Renal pelvis (tissue), 4 donors: Measurements from ENCODE around the gene ST7. TPM values are rescaled to one million over a fixed set of nuclear protein-coding genes. Genes with fewer than 3 reads are reported as not detected.

Experiments used
- DNase-seq: peaks from one replicate; pipeline ENCODE4 v3.0.0-alpha.2; 2013
- polyA plus RNA-seq, 3 donors: library from polyadenylated mRNA; unstranded; fragments of 120-200 nt; gene quantifications; one replicate each; pipeline ENCODE4 v1.2.1, GENCODE V29; 2013; ENCODE audit not compliant: insufficient read length in 3 of 3

Gene ST7
- polyA plus RNA-seq, 3 donors: 26.3 to 29.9 (median 29.3) TPM

DNA sequence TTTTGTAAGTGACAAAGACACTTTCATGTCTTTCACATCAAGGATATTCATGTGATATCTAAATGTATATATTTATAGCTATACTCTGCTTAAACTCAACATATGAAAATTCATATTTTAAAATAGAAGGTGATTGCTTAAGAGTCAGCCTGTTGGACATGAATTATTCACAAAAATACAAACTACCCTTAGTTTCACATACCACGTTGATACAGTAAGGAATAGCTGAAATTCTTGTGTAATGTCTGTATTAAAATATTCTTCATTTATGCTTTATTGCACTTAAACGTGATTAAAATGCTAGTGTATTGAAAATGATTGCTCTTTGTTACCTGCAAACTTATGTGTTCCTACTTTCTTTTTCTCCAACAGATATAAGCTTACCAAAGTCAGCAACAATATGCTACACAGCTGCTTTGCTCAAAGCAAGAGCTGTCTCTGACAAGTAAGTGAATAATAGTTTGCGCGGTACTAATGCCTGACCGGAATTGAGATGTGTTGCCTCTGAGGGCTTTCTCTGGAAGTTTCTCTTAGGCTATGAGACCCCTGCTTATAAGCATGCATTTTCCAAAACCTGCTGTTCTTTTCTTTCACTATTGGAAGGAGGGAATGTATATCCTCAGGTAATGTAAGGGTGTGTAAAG is 235.8 kb downstream of the ST7 start:
- no peak for DNase-seq

DNA sequence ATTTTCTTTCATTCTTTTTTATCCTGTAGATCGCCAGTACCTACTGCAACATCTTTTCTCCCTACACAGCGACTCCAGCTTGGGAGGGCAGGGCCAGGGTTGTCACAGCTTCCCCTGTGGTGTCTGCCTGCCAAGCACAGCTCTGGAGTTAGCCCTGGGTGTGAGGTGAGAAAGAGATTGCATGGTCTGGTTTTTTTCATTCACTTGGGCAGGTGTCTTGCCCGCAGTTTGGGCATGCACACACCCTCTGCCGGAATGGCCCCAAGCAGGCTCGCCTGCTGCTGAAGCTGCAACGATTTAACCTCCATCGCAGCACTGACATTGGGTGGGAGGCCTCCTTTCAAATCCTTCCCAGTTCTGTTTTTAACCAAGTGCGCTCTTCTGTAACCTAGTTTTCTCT is 236.8 kb downstream of the ST7 start:
- DNase-seq: no peak

DNA sequence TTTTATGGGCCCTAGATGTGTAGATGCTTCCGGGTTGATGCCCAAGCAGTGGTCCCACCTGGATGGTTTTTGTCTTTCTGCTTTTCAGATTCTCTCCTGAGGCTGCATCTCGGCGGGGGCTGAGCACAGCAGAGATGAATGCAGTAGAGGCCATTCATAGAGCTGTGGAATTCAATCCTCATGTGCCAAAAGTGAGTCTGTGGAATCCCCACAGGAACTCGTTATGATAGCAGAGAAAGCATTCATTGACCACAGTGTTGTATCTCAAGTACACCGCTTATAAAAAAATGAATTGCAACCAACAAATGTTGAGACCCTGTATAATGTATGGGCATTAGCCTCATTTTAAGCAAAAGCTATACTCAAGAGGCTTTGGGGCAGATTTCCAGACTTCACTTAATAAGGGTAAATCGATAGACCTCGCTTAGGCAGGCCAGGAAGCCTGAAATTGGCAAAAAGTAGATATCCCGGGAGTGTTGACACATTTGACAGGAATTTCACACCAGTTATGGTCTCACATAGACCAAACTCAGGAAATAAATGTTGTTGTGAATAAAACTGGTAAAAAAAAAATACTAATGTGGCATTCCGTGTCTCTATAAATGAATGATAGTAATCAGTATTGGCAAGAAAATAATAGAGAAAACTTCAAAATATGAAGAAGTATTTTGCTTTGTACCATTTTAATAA is 237.6 kb downstream of the ST7 start:
- no peak for DNase-seq

DNA sequence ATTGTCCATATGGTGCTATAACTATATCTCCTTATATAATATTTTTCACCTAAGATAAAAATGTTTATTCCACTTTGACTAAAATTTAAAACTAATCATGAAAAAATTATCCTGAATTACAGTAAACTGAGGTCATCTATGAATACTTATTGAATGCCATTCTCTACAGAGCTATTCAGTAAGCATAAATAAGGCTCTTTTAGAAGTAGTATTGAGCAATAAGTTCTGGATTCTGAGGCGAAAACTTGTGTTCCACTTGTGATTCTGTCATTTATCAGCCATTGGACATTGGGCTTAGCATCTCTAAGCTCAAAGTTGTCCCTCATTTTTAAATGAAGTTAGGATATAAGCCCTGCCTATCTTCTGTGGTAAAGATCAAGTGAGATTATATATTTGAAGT is 238.8 kb downstream of the ST7 start:
- DNase-seq: no peak

DNA sequence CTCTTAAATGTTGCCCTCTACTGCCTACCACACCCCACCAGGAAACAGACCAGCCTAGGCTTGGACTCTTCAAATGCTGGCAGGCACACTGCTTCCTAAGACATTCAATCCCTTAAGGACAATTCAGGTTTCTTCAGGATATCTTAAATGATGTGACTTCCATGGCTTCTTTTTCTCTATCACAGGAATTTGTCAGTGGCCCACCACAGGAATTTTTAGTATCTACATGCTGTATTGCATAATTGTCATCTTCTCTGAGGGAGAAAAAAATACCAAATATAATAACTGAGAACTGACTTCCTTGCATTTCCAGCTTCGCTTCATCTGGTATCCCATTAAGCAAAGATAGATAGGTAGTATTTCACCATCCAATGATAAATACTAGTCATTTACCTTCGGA is 240.3 kb downstream of the ST7 start:
- no peak for DNase-seq

DNA sequence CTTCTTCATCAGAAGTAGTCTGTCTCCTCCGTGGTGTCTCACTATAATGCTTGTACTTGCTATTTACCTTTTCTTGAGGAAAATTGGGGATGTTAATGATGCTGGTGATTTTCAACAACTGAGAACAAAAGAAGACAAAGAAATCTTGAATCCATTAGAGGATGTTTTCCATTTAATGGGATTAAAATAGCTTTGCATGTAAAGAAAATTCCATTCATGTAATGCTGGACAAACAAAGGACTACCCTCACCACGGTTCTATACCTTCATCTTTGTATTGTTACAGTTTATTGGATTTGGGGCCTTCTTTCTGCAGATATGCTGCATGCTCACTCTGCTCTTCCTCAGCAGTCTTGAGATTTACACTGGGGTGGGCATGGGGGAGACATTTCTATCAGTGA is 241.1 kb downstream of the ST7 start:
- DNase-seq: no peak

DNA sequence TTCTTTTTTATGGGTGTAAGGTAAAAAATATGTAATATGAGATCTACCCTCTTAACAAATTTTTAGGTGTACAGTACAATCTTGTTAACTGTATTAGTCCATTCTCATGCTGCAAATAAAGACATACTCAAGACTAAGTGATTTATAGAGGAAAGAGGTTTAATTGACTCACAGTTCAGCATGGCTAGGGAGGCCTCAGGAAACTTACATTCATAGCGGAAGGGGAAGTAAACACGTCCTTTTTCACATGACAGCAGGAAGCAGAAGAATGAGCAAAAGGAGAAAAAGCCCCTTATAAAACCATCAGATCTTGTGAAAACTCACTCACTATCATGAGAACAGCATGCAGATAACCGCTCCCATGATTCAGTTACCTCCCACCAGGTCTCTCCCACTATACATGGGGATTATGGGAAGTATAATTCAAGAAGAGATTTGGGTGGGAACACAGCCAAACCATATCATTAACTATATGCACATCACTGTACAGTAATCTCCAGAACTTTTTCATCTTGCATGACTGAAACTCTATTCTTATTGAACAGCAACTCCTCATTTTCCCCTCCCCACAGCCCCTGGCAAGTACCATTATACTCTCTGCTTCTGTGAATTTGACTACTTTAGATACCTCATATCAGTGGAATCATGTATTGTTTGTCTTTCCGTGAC is 242.2 kb downstream of the ST7 start:
- no peak for DNase-seq

DNA sequence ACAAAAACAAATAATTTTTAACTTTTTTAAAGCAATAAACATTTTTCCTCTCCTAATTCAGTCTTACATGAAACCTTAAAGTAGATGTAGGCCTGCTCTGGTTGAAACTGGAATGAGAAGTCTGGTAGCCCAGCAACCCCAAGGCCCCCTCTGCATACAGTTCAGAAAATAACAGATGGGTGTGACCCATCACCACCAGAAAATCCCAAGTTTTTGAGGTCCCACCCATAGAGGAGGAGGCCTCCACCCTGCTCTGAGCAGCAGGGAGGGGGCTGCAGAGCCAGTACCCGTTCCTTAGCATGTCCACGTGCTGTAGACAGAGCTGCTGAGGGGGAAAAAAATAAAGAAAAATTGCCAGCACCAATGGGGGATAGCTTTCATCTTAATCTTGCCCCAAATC is 246.8 kb downstream of the ST7 start:
- no peak for DNase-seq

DNA sequence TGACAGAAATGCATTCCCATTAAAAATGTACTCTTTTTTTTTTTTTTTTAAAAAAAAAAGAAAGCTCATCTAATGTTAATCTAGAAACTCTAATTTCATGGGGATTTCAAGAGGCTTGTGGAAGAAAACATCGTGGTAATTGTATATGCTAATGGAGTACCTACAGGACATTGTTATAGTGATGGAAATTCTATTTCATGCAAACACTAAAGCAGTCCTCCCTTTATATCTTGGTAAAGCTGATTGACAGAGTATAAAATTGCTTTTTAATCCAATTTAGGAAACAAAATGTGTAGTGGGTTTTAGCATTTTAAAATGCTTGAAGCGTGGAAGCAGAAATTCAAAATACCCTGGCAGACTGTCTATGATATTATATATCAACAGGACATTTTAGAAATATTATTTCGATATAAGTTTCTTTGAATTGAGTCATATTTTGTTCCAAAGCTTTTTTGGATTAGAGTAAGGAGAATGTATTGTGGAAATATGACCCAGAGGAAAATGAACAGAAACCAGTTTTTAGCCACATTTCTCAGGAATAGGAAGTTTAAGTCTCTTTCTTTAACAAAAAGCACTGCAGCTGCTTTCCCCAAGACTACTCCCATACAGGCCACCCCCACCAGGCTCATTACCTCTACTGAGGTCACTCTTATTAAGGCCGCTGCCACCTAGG is 247.6 kb downstream of the ST7 start:
- DNase-seq: no peak

DNA sequence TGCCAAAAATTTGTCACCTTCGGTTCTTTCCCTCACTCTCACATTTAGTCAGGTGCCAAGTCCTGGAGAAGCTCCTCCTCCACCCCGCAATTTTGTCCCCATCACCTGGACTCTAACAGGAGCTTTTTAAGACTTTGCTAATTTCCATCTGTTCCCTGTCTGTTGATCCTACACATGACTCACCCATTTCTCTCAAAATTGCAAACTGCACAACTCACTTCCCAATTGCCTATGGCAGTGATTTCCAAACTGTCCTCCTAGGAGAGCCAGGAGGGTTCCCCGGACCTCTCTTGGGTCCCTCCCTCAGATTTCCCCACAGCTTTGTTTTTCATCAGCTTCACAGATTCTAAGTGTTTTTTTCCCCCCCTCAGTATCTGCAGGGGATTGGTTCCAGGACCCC is 249.2 kb downstream of the ST7 start:
- no peak for DNase-seq

DNA sequence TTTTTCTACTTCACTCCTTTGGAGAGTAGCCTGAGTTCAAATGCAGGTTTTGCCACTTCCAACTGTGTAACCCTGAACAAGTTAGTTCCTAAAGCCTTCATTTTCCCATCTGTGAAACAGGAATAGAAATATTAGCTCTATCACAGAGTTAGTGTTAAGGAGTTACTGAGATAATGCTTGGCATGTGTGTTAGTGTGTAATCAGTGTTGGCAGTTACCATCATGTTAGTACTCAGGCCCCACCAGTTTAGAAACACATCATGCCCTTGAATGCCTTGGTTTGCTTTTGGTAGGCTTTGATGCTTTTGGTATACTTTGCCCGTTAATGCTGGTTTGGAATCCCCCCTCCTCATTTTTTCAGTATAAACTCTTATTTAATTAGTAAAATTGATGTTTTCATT is 249.9 kb downstream of the ST7 start:
- DNase-seq: no peak

DNA sequence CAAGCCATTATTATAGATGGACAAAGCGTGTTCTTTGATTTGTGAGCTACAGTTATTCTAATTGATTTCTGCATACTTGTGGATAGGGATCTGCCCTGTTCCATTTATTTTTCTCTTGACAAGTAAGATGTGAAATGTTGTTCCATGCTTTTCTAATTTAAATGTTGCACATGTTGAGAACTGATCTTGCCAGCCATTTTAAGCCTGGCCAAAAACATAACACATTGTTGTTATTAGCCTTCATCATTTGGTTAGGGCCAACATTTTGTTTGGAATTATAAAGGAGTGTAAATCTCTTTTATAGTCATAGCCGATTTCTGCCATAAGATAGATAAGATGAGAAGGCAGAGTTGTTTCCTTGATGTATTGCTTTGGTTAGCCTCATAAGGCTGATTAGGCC is 252.6 kb downstream of the ST7 start:
- DNase-seq: no peak

DNA sequence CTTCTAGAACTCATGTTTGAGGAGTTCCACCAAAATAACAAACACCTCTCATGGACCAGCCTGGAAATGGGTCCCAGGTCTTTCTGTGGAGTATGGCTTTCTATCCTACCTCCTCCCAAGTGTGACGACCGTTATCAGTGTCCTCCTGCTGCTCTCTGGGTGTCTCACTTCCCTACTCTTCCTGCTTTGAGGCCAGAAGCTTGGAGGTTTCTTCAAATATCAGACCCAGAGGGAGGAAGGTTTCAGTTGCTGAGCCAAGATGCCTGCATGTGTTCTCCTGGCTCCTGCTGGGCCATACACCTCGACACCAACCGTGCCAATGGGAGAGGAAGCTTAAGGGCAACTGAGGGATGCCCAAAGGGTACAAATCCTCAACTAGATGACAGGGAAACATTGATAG is 255.0 kb downstream of the ST7 start:
- no peak for DNase-seq

DNA sequence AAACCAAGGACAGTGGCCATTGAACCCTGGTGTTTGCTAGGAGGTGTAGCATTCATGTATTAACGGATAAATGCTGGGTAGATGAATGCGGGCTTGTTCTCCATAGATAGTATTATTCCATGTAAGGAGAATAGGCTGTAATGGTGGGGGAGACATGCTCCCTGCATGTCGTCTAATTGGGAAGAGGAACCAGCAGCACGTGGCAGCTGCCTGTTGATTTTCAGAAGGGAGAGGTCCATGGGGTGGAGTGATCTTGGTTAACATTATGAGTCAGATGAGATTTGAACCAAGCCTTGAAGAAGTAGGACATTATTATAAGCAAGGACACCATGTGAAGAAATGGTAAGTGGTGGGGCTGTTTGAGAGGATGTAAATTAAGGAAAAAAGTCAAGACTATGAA is 257.1 kb downstream of the ST7 start:
- no peak for DNase-seq

DNA sequence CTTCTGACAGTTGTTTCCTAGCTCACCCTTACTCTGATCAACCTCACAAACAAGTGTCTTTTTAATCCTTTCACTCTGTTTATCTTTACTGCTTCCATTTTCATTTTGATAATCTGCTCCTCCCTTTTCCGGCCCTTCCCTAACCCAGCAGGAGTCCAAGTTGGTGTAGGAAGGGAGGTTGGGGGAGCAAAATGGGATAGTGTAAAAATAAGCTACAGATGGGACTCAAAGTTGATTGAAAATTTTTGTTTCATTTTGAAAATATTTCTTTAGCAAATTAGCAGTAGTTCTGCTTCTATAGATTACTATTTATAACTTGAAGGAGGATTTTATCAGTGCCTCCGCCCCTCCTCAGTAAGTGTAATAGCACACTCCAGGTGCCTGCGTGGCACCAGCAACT is 257.6 kb downstream of the ST7 start:
- DNase-seq: no peak

DNA sequence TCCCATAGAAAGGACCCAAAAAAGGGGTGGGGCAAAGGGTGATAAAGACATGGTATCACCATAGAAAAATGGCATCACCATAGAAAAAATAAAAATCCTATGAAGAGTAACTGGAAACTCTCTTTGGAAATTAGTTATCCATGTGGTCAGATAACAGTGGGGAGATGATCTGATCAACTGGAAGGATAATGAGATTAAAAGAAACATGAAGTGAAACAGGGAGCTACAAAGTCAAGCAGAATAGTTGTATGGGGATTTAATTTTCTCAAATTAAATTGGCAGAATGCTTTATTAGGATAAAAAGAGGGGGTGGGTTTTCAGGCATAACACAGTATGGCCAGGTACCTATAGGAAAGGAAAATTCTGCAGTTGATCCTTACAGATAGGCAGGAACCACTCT is 258.3 kb downstream of the ST7 start:
- DNase-seq: no peak

DNA sequence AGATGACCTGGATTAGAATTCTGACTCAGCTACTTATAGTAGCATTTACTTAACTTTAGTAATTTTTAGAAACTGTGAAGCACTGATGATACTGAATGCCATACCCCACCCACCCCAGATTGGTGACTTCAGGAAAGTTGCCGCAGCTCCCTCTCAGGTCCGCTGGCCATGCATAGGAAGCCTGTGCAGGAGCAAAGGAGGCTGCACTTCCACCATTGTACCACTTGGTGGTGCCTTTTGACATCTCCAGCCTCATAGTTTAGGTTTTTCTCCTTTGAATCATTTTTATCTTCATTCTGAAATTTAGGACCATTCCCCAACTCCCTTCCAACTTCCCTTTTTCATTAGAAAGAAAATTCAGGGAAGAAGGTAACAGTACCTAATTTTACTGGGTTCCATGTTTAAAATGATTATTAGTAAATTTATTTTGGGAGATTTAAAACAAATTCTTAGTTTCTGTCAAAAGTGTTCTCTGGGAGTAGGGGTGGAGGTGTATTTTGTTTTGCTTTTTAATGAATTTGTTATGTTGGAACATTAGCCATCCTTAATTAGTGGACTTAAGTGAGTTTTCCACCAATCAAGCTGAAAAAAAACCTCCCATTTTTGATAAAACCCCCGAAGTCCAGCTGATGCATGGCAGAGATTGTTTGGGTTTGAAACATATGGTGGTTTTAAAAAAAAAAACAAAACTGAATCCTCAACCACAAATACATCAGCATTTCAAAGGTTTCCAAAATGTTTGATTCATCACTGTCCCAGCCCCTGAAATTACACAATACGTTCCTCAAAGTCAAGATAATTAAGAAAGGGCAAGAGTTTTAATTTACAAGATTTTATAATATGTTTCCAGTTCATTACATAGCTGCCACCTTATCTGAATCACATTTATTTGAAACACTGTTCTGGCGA is 259.9 kb downstream of the ST7 start:
- DNase-seq: peak; percentile 48

DNA sequence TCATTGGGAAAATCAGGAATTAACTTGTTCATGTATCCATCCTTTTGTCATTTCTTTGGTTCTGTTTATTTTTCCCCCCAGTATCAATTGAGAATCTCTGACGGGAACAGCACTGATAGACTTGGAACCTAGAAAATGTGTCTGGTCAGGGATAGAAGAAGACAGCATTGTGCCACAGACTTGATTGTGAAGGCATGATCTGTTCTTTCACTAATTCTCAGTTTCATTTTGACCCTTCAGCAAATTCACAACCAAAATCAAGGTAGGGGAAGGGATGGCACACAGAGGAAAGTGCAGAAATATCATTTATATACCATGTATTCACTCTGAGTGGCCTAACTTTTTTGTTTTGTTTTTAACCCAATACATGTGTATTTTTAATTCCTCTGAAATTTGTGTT is 262.7 kb downstream of the ST7 start:
- no peak for DNase-seq

DNA sequence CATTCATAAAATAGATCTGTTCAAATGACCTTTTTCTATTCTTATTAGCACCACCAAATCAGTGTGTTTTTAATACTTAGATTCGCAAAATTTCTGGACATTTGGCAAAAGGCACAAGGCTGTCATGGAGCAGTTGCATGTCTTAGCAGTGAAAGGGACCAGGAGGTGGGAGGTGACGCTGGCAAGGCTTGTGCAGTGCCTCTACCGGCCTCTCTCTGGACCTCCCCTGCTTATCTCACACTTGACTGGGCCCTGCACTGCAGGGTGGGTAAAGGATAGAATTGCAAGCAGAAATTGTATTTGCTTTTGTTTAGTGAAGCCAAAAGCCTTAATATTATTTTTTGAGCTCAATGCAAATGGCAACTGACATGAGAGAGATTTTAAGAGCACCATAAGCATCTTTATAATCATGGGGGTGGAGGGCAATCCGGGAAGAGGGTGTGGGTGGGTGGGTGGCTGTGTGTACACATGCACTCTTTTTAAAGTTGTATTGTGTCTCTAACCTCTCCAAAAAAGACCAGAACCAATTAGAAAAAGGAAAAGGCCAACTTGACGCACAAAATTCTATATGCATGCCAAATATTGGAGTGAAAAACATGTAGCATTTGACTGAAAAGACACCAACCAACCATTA is 263.3 kb downstream of the ST7 start:
- peak; percentile 33 for DNase-seq

DNA sequence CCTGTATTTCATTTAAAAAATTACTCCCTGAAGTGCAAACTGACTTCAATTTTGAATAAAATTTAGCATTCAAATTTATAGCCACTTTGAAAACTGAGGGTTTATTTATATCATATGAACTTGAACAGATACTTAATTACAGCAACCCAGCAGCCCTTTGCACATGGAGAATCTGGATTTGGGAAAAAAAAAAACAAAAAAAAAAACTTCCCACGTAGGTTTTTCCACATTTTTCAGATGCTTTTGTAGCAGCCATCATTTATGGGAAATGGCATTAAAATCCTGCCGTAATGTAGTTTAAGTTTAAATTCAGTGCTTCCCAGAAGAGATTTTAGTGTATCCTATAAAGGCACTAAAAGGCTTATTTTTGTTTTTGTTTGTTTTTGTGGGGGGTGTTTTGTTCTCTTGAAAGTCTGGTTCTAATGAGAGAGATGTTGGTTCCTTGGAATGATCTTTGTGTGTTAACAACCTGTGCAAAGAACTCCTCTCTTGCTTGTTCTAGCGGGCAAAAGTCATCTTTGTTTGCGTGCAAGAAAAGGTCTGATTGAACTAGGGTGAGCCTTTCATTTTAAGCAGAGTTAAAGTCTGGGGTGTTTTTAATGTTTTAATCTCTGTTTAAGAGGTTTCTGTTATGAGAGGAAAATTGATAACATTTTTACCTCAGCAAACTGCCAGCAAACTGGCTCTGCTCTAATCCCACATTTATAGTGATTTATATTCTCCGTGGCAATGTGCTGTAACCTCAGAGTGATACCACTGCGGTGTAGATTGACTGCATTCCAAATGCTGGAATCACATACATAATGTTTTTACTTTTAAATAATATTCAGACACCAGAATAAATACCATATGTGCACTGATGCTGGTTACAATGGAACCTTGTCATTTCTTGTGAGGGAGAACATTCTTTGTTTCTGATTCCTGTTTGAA is 264.1 kb downstream of the ST7 start:
- DNase-seq: peak; percentile 15
